HepG2 (cell line): ENCODE data around the gene TMEM222. TPM values are rescaled to one million over a fixed set of nuclear protein-coding genes. Genes with fewer than 3 reads are reported as not detected.

Experiments
- ATF1 ChIP-seq: IDR thresholded peaks from 2 replicates; pipeline ENCODE4 v1.6.1; 2016; ENCODE audit warnings: mild to moderate bottlenecking, control low read depth
- DMAP1 ChIP-seq: IDR thresholded peaks from 2 replicates; pipeline ENCODE4 v1.6.1; 2016
- ERF ChIP-seq: IDR thresholded peaks from 2 replicates; pipeline ENCODE4 v1.6.1; 2018; ENCODE audit warnings: missing biosample characterization, missing genetic modification reagents
- GLI4 ChIP-seq: sonication (generic); formaldehyde crosslinking; IDR thresholded peaks from 2 replicates; pipeline ENCODE4 v1.5.1; 2020; ENCODE audit warnings: missing genetic modification reagents, mild to moderate bottlenecking, moderate library complexity, borderline replicate concordance
- JUN ChIP-seq: sonication (generic); formaldehyde crosslinking; IDR thresholded peaks from 2 replicates; pipeline ENCODE4 v1.4.0; 2020; ENCODE audit warnings: mild to moderate bottlenecking, missing genetic modification reagents
- KAT8 ChIP-seq: IDR thresholded peaks from 2 replicates; pipeline ENCODE4 v1.6.1; 2016; ENCODE audit warnings: missing genetic modification reagents, missing compliant biosample characterization
- LCORL ChIP-seq, 2 experiments: fragments of 450-650 bp in 1 of 2; sonication (generic) in 1 of 2; formaldehyde crosslinking in 1 of 2; IDR thresholded peaks; 2 replicates each; pipeline versions ENCODE4 v1.5.0 to v1.6.1; 2017 to 2020; ENCODE audit warnings: antibody characterized with exemption in 1 of 2, missing genetic modification reagents in 1 of 2
- NFKBIZ ChIP-seq: IDR thresholded peaks from 2 replicates; pipeline ENCODE4 v1.6.1; 2018; ENCODE audit warnings: missing genetic modification reagents, missing compliant biosample characterization
- NFRKB ChIP-seq: fragments of 450-650 bp; IDR thresholded peaks from 2 replicates; pipeline ENCODE4 v1.6.1; 2017
- PAX8 ChIP-seq: sonication (generic); formaldehyde crosslinking; IDR thresholded peaks from 2 replicates; pipeline ENCODE4 v1.8.0; 2022; ENCODE audit warnings: mild to moderate bottlenecking, missing genetic modification reagents, borderline replicate concordance
- RXRB ChIP-seq: IDR thresholded peaks from 2 replicates; pipeline ENCODE4 v1.6.1; 2016; ENCODE audit warnings: borderline replicate concordance, missing genetic modification reagents, missing compliant biosample characterization
- SMAD9 ChIP-seq: sonication (generic); formaldehyde crosslinking; IDR thresholded peaks from 2 replicates; pipeline ENCODE4 v1.5.1; 2020; ENCODE audit warnings: mild to moderate bottlenecking, missing genetic modification reagents
- SP4 ChIP-seq: sonication (generic); formaldehyde crosslinking; IDR thresholded peaks from 2 replicates; pipeline ENCODE4 v1.8.1; 2023; ENCODE audit warnings: mild to moderate bottlenecking, missing genetic modification reagents
- TBX2 ChIP-seq: sonication (generic); formaldehyde crosslinking; IDR thresholded peaks from 2 replicates; pipeline ENCODE4 v1.5.0; 2020; ENCODE audit warnings: missing genetic modification reagents, mild to moderate bottlenecking, borderline replicate concordance
- TRAFD1 ChIP-seq: sonication (generic); formaldehyde crosslinking; IDR thresholded peaks from 2 replicates; pipeline ENCODE4 v1.5.1; 2020; ENCODE audit warnings: missing genetic modification reagents, mild to moderate bottlenecking, borderline replicate concordance
- TRIM24 ChIP-seq: sonication (generic); formaldehyde crosslinking; IDR thresholded peaks from 2 replicates; pipeline ENCODE4 v1.8.0; 2022; ENCODE audit warnings: mild to moderate bottlenecking, missing genetic modification reagents
- YY1 ChIP-seq: IDR thresholded peaks from 2 replicates; pipeline ENCODE4 v1.6.1; 2011; ENCODE audit warnings: low read length, low read depth, moderate library complexity, mild to moderate bottlenecking; ENCODE audit not compliant: insufficient read depth, insufficient replicate concordance
- ZNF136 ChIP-seq: sonication (generic); formaldehyde crosslinking; IDR thresholded peaks from 2 replicates; pipeline ENCODE4 v1.8.1; 2022; ENCODE audit warnings: low read depth, mild to moderate bottlenecking, moderate library complexity, missing genetic modification reagents
- ZNF280D ChIP-seq: sonication (generic); formaldehyde crosslinking; IDR thresholded peaks from 2 replicates; pipeline ENCODE4 v1.5.1; 2020; ENCODE audit warnings: mild to moderate bottlenecking, missing genetic modification reagents
- ZNF607 ChIP-seq: sonication (generic); formaldehyde crosslinking; IDR thresholded peaks from 2 replicates; pipeline ENCODE4 v1.5.1; 2020; ENCODE audit warnings: missing genetic modification reagents, mild to moderate bottlenecking, borderline replicate concordance
- ZNF644 ChIP-seq: IDR thresholded peaks from 2 replicates; pipeline ENCODE4 v1.6.1; 2016; ENCODE audit warnings: low read depth
- ZNF772 ChIP-seq: sonication (generic); formaldehyde crosslinking; IDR thresholded peaks from 2 replicates; pipeline ENCODE4 v1.5.0; 2020; ENCODE audit warnings: mild to moderate bottlenecking, missing genetic modification reagents
- ZNF773 ChIP-seq: sonication (generic); formaldehyde crosslinking; IDR thresholded peaks from 2 replicates; pipeline ENCODE4 v1.4.0; 2020; ENCODE audit warnings: missing genetic modification reagents, borderline replicate concordance
- polyA plus RNA-seq, 8 experiments: library from polyadenylated mRNA; depleted of rRNA in 3 of 8; stranded (reverse) in 7 of 8; unstranded in 1 of 8; fragments of >200 nt; fragmentation: Illumina TruSeq in 4 of 8; extraction: Trizol in 4 of 8; gene quantifications; 2 replicates each; pipeline versions ENCODE4 v1.2.1 to v1.2.3, GENCODE V29; 2011 to 2016; ENCODE audit warnings: low read depth in 4 of 8, missing spikeins in 1 of 8, mixed read lengths in 1 of 8; ENCODE audit not compliant: insufficient read depth in 1 of 8
- total RNA-seq, 5 experiments: library from RNA; depleted of rRNA; stranded (reverse); fragments of >200 nt; fragmentation: Illumina TruSeq; extraction: Trizol; gene quantifications; 2 replicates each; pipeline ENCODE4 v1.2.3, GENCODE V29; 2016; ENCODE audit warnings: low read depth in 1 of 5
- TF ChIP-seq, protein P1 (sequence below): sonication (generic); formaldehyde crosslinking; conservative IDR thresholded peaks from 2 replicates; pipeline ENCODE4 v1.8.0; 2022; ENCODE audit warnings: low read depth, missing genetic modification reagents

The TMEM222 gene
- total and polyA plus RNA-seq, 2 of the 13 experiments (the other 11 are each of a cell fraction or from before 2014, with no cell fraction given) = 22.7 to 29.6 TPM

- no peak for TF ChIP-seq ZNF280D (CRISPR knock-in tag)
- no peak for TF ChIP-seq LCORL (IDR thresholded peaks at IDR 0.05)
- TF ChIP-seq LCORL (CRISPR knock-in tag; IDR thresholded peaks at IDR 0.05) = peak; percentile 26; the same call in 1 of the 2 replicates
- TF ChIP-seq TBX2 = peak; percentile 59; the same call in 1 of the 2 replicates
- TF ChIP-seq ZNF136 (CRISPR knock-in tag) = no peak
- TF ChIP-seq ATF1 = no peak
- peak; percentile 40; the same call in 1 of the 2 replicates for TF ChIP-seq RXRB (CRISPR knock-in tag)
- no peak for TF ChIP-seq PAX8 (CRISPR knock-in tag)
- TF ChIP-seq KAT8 (CRISPR knock-in tag) = peak; percentile 72
- no peak for TF ChIP-seq GLI4 (CRISPR knock-in tag)
- peak; percentile 65 for TF ChIP-seq YY1
- no peak for TF ChIP-seq ZNF644 (CRISPR knock-in tag)
- TF ChIP-seq ZNF607 (CRISPR knock-in tag) = no peak
- TF ChIP-seq ZNF772 (CRISPR knock-in tag) = 0 out of 2 replicates have a peak, but pooled peaks have one; percentile 21
- TF ChIP-seq TRIM24 (CRISPR knock-in tag) = peak; percentile 18; the same call in 1 of the 2 replicates
- peak; percentile 50; the same call in 1 of the 2 replicates for TF ChIP-seq SP4
- TF ChIP-seq ERF (CRISPR knock-in tag) = peak; percentile 21; the same call in 1 of the 2 replicates
- no peak for TF ChIP-seq JUN (CRISPR knock-in tag)
- no peak for TF ChIP-seq ZNF773
- TF ChIP-seq, protein P1, sequence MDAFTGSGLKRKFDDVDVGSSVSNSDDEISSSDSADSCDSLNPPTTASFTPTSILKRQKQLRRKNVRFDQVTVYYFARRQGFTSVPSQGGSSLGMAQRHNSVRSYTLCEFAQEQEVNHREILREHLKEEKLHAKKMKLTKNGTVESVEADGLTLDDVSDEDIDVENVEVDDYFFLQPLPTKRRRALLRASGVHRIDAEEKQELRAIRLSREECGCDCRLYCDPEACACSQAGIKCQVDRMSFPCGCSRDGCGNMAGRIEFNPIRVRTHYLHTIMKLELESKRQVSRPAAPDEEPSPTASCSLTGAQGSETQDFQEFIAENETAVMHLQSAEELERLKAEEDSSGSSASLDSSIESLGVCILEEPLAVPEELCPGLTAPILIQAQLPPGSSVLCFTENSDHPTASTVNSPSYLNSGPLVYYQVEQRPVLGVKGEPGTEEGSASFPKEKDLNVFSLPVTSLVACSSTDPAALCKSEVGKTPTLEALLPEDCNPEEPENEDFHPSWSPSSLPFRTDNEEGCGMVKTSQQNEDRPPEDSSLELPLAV (CRISPR knock-in tag) = no peak
- peak; percentile 53; the same call in 1 of the 2 replicates for TF ChIP-seq DMAP1
- TF ChIP-seq NFRKB = no peak
- no peak for TF ChIP-seq NFKBIZ (CRISPR knock-in tag)
- no peak for TF ChIP-seq SMAD9 (CRISPR knock-in tag)
- TF ChIP-seq TRAFD1 = peak; percentile 58; the same call in 1 of the 2 replicates
Observed at GRCh38 chr1:27341525-27342252, 19.7 kb downstream of the TMEM222 start, which contains the start of gene SYTL1 (continued).
